Keratinocyte (primary cell): ENCODE results near the gene USB1. TPM values are rescaled to one million over a fixed set of nuclear protein-coding genes. Genes with fewer than 3 reads are reported as not detected.

Experiments
- DNase-seq: peaks from one replicate; pipeline ENCODE4 v3.0.0-alpha.2; 2011; ENCODE audit warnings: low read depth, missing footprints, low spot score
- FAIRE-seq: peaks from 2 replicates; lab custom pipeline; 2011; peaks lifted over from hg19 to GRCh38; lab: Jason Lieb, UNC
- H2AFZ ChIP-seq: 2 replicates; pipeline ENCODE4 v1.6.0; 2012; ENCODE audit warnings: low read length, control low read depth, inconsistent platforms; ENCODE audit not compliant: control insufficient read depth
- H3K27ac ChIP-seq: 2 replicates; pipeline ENCODE4 v1.5.1; 2011; ENCODE audit warnings: low read length; ENCODE audit not compliant: control insufficient read depth, insufficient read depth
- H3K27me3 ChIP-seq: 3 replicates; pipeline ENCODE4 v1.6.0; 2011; ENCODE audit warnings: low read length; ENCODE audit not compliant: control insufficient read depth, insufficient read depth; ENCODE audit errors: extremely low read depth
- H3K36me3 ChIP-seq, 2 experiments: 2 replicates in 1 of 2; 3 replicates in 1 of 2; pipeline ENCODE4 v1.5.1; 2011; ENCODE audit warnings: low read length in 2 of 2, mild to moderate bottlenecking in 1 of 2; ENCODE audit not compliant: control insufficient read depth in 2 of 2, insufficient read depth in 2 of 2; ENCODE audit errors: extremely low read depth in 1 of 2
- H3K4me1 ChIP-seq: 3 replicates; pipeline ENCODE4 v1.5.1; 2011; ENCODE audit warnings: low read length; ENCODE audit not compliant: control insufficient read depth, insufficient read depth; ENCODE audit errors: extremely low read depth
- H3K4me2 ChIP-seq: 3 replicates; pipeline ENCODE4 v1.6.0; 2011; ENCODE audit warnings: low read depth, low read length; ENCODE audit not compliant: control insufficient read depth, insufficient read depth; ENCODE audit errors: extremely low read depth
- H3K4me3 ChIP-seq, 3 experiments: fragments of 200-600 bp in 1 of 3; sonication (generic) in 1 of 3; 2 replicates in 2 of 3; 3 replicates in 1 of 3; pipeline ENCODE4 v1.5.1; 2011 to 2016; ENCODE audit warnings: low read length in 3 of 3, mild to moderate bottlenecking in 3 of 3, control low read depth in 2 of 3, inconsistent platforms in 1 of 3, low read depth in 1 of 3, mixed read lengths in 1 of 3, mixed run types in 1 of 3, moderate library complexity in 1 of 3; ENCODE audit not compliant: control insufficient read depth in 2 of 3, insufficient read depth in 2 of 3; ENCODE audit errors: extremely low read depth in 1 of 3
- H3K79me2 ChIP-seq: 2 replicates; pipeline ENCODE4 v1.6.0; 2012; ENCODE audit warnings: low read length; ENCODE audit not compliant: control insufficient read depth, insufficient read depth
- H3K9ac ChIP-seq: 3 replicates; pipeline ENCODE4 v1.6.0; 2011; ENCODE audit warnings: low read length; ENCODE audit not compliant: control insufficient read depth, insufficient read depth; ENCODE audit errors: extremely low read depth
- H3K9me1 ChIP-seq: 3 replicates; pipeline ENCODE4 v1.6.0; 2011; ENCODE audit warnings: low read length; ENCODE audit not compliant: control insufficient read depth, insufficient read depth; ENCODE audit errors: extremely low read depth
- H3K9me3 ChIP-seq: 2 replicates; pipeline ENCODE4 v1.5.1; 2012; ENCODE audit warnings: low read depth, low read length; ENCODE audit not compliant: control insufficient read depth
- H4K20me1 ChIP-seq: 3 replicates; pipeline ENCODE4 v1.6.0; 2011; ENCODE audit warnings: low read length; ENCODE audit not compliant: control insufficient read depth, insufficient read depth; ENCODE audit errors: extremely low read depth
- CTCF ChIP-seq, 3 experiments: IDR thresholded peaks in 1 of 3; conservative IDR thresholded peaks in 1 of 3; optimal IDR thresholded peaks in 1 of 3; 2 replicates in 2 of 3; 3 replicates in 1 of 3; pipeline versions ENCODE3 to v1.5.1; 2011; ENCODE audit warnings: low read length in 3 of 3, mild to moderate bottlenecking in 3 of 3, moderate library complexity in 2 of 3, control low read depth in 1 of 3, inconsistent platforms in 1 of 3; ENCODE audit not compliant: insufficient read depth in 2 of 3; ENCODE audit errors: extremely low read depth in 1 of 3
- EZH2 ChIP-seq: IDR thresholded peaks from one replicate; pipeline ENCODE4 v1.6.1; 2012; ENCODE audit warnings: inconsistent platforms, mild to moderate bottlenecking, low read length, moderate library complexity
- dilution Hi-C: fragments of 300-500 bp; cut with MboI; formaldehyde crosslinking; loops from one replicate; pipeline ENCODE4 v1.7.0; 2020; ENCODE audit warnings: low sequenced_read_pairs; ENCODE audit not compliant: extremely low pct_ligation_motif_present
- polyA plus RNA-seq, 5 experiments: library from polyadenylated mRNA; depleted of rRNA in 3 of 5; stranded (reverse) in 3 of 5; stranded (forward) in 1 of 5; unstranded in 1 of 5; fragments of >200 nt; gene quantifications; 1 replicate in 1 of 5; 2 replicates in 3 of 5; 3 replicates in 1 of 5; pipeline versions ENCODE4 v1.2.1 to v1.2.3, GENCODE V29; 2011 to 2012; ENCODE audit warnings: missing spikeins in 2 of 5, low read depth in 1 of 5, low replicate concordance in 1 of 5

The USB1 gene
- polyA plus RNA-seq, 1 donor (not counting 4 experiments of a cell fraction or from before 2014, with no cell fraction given), result 63.5 TPM

GRCh38 chr16:57959121-57959520 is 42.1 kb upstream of the USB1 start:
- DNase-seq, result no peak
- no peak overlapping the region for H2AFZ ChIP-seq
- no peaks in the 10 kb centered on the region for H3K79me2 ChIP-seq
- no peaks in the 10 kb centered on the region for H4K20me1 ChIP-seq
- no peaks in the 10 kb centered on the region for H3K4me1 ChIP-seq
- H3K4me2 ChIP-seq, result no peak overlapping the region
- no peaks in the 10 kb centered on the region for H3K36me3 ChIP-seq
- dilution Hi-C loops, result no loop called here
- no peaks in the 10 kb centered on the region for H3K9me1 ChIP-seq
- H3K9ac ChIP-seq, result no peak overlapping the region
- no peak for FAIRE-seq
- H3K4me3 ChIP-seq, result no peak overlapping the region
- no peak for TF ChIP-seq CTCF (optimal IDR thresholded peaks at IDR 0.05 in 1 of 3, IDR thresholded peaks at IDR 0.05 in 1 of 3, conservative IDR thresholded peaks at IDR 0.05 in 1 of 3; ENCODE audit: extremely low read depth in 1 of 3, insufficient read depth in 2 of 3, low read length in 3 of 3)
- no peak for TF ChIP-seq EZH2
- H3K9me3 ChIP-seq, result no peaks in the 10 kb centered on the region
- H3K27me3 ChIP-seq, result peaks cover 10% of the 10 kb centered on the region
- H3K27ac ChIP-seq, result no peak overlapping the region

GRCh38 chr16:57959804-57960203 is 41.4 kb upstream of the USB1 start:
- no peak for FAIRE-seq

More at GRCh38 chr16:57959804-57960203, 41.4 kb upstream of the USB1 start:
- DNase-seq, result no peak
- H3K36me3 ChIP-seq, result no peaks in the 10 kb centered on the region
- dilution Hi-C loops, result no loop called here
- TF ChIP-seq CTCF (optimal IDR thresholded peaks at IDR 0.05 in 1 of 3, IDR thresholded peaks at IDR 0.05 in 1 of 3, conservative IDR thresholded peaks at IDR 0.05 in 1 of 3; ENCODE audit: extremely low read depth in 1 of 3, insufficient read depth in 2 of 3, low read length in 3 of 3) (no peak), EZH2 (no peak)
- no peaks in the 10 kb centered on the region for H3K4me1 ChIP-seq
- no peaks in the 10 kb centered on the region for H3K9me3 ChIP-seq
- no peak overlapping the region for H2AFZ ChIP-seq
- H4K20me1 ChIP-seq, result no peaks in the 10 kb centered on the region
- H3K9me1 ChIP-seq, result no peaks in the 10 kb centered on the region
- H3K79me2 ChIP-seq, result no peaks in the 10 kb centered on the region
- H3K9ac ChIP-seq, result no peak overlapping the region
- no peak overlapping the region for H3K27ac ChIP-seq
- H3K4me2 ChIP-seq, result no peak overlapping the region
- peaks cover 10% of the 10 kb centered on the region for H3K27me3 ChIP-seq
- no peak overlapping the region for H3K4me3 ChIP-seq
